Stimulated activated effector memory CD8-positive, alpha-beta T cell treated with anti-CD3 and anti-CD28 coated beads, Interleukin-12 subunit alpha, Interleukin-12 subunit beta, amount 100 ng/mL, for 72 hours (primary cell): ENCODE results near the gene BMPR1B.
A peak's percentile ranks its signal among the peaks of the same experiment; 100 is the strongest.

ENCODE experiments used
- ATAC-seq: fragments of 150-1000 bp; cut with Tn5 transposase; 2 replicates; pipeline ENCODE4 v1.10.0; 2021
- DNase-seq, 2 donors: peaks; one replicate each; pipeline ENCODE4 v3.0.0; 2021 to 2022; ENCODE audit warnings: low spot score in 2 of 2
- H3K27ac Mint-ChIP-seq: one replicate; pipeline ENCODE4 v1.8.0; 2022; ENCODE audit warnings: mild to moderate bottlenecking, mixed read lengths
- H3K36me3 Mint-ChIP-seq: one replicate; pipeline ENCODE4 v1.8.0; 2022; ENCODE audit warnings: mild to moderate bottlenecking, mixed read lengths
- H3K4me1 Mint-ChIP-seq: one replicate; pipeline ENCODE4 v1.8.0; 2022; ENCODE audit warnings: mixed read lengths
- H3K4me3 Mint-ChIP-seq: one replicate; pipeline ENCODE4 v1.8.0; 2022; ENCODE audit warnings: mild to moderate bottlenecking, mixed read lengths
- H3K9me3 Mint-ChIP-seq: one replicate; pipeline ENCODE4 v1.8.0; 2022; ENCODE audit warnings: mixed read lengths

The BMPR1B gene

DNA sequence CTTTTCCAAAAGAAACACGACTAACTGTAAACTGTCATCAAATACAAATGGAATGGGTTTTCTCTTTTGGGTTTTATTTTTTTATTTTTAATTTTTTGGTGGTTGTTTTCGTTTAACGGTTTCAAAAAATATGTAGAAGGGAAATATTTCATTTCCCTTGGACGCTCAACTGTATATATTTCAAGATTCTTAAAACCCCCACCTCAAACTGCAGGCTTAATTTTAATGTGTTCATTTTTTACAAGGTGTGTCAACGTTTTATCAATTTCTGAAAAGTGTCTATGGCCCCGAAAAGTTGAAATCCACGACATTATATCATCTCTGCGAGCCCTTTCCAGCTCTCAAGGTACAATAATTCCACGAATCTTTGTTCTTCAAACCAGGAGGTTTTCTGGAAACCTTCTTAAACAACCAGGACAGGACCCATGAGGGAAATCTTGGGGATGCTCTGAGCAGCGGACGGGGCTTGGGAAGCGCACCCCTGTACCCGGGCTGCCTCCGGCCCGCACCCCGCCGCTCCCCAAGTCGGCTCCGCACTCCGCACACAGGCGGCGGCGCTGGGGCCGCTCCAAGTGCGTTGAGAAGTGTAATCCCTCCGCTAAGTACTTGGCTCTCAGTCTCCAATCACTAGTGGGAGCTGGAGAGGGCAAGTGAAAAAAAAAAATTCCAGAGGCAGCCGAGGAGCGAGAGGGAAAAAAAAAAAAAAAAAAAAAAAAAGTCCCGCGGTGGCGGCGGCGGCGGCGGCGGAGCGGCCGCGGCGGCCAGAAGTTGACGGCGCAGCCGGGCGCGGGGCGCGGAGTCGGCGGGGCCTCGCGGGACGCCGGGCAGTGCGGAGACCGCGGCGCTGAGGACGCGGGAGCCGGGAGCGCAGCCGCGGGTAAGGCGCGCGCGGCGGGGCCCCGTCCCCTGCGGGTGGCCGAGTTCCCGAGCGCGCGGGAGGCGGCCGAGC, at the start of gene BMPR1B:
Gene BMPR1B, plus strand, starts transcription at position 764 of the 949 bp plus-strand sequence. CDS start 346,470 bp downstream, outside the sequence.
- no peak within 1 kb of the TSS for H3K27ac Mint-ChIP-seq
- H3K9me3 Mint-ChIP-seq: no peaks in the 10 kb centered on the region
- DNase-seq (no peak), ATAC-seq (peak; percentile 29)
- H3K36me3 Mint-ChIP-seq: no peaks in the 10 kb centered on the region
- H3K4me1 Mint-ChIP-seq: peaks cover 8% of the 10 kb centered on the region
- peak within 1 kb of the TSS; percentile 44 for H3K4me3 Mint-ChIP-seq

DNA sequence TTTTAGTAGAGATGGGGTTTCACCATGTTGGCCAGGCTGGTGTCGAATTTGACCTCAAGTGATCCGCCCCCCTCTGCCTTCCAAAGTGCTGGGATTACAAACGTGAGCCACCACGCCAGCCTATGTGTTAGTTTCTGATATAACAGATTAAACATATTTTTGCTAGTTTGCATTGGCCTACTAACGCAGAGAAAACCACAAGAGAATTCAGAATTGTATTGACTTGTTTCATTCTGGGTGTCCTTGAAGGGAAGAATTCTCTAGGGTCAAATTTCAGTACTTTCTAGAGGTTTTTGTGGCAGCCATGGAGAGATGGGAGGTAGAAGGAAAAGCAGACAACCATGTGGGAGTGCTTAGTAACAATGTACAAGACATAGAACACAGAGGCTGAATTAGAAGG, 46.1 kb upstream of the BMPR1B start:
- Mint-ChIP-seq H3K4me3 (no peak overlapping the region), H3K9me3 (peaks cover 3% of the 10 kb centered on the region), H3K27ac (no peak overlapping the region), H3K36me3 (no peaks in the 10 kb centered on the region), H3K4me1 (no peaks in the 10 kb centered on the region)
- no peak for ATAC-seq
- DNase-seq: no peak

DNA sequence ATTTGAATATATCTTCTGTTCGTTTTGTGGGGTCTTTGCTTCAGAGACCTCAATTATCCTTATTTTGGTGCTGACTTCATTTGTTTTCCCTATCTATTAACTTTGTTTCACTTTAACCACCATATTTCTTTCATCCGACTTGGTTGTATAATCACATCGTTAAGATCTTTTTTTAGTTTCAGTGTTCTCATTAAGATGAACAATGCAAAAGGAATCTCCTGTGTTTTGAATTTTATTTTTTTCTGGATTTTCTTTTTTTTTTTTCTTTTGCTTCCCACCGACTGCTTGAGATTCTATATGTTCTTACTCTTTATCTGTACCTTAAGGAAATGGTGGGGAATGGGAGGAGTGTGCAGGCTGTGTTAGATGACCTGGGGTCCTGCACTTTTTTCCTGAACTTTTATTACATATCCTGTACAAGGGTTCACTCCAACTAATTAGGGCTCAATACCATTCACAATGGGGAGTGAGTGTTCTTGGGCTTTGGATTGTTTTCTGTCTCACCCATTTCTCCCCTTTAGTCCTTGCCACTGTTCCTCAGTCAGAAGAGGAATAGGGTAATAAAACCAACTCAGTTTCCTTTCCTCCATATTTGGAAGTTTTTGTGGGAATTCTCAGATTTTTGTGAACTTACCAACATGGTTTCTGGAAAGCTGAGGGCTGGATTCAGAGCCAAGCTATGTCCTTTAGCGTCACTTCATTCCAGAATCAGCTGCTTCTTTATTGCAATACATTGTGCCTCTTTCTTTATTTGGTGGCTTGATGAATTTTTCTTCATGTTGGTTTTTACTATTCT, 43.2 kb upstream of the BMPR1B start:
- DNase-seq: no peak
- Mint-ChIP-seq H3K36me3 (no peaks in the 10 kb centered on the region), H3K9me3 (peaks cover 3% of the 10 kb centered on the region)

DNA sequence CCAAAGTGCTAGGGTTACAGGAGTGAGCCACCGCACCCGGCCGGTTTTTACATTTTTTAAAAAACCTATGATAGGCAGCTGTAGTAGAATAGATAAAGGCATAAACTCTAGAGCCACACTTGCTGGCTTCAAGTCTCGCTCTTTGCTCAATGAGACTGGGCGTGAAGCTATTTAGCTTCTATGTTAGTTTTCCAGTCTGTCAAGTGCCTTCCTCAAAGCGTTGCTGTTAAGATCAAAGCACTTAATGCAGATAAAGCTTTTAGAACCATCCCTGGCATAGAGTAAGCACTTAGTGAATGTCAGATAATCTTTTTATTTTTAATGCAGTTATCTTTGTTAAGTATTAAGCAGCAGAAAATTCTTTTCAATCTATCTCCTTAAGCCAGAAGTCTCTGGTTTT, 42.0 kb upstream of the BMPR1B start:
- peaks cover 3% of the 10 kb centered on the region for H3K9me3 Mint-ChIP-seq
- H3K27ac Mint-ChIP-seq: no peak overlapping the region
- no peaks in the 10 kb centered on the region for H3K4me1 Mint-ChIP-seq

More for the DNA sequence above, 43.2 kb upstream of the BMPR1B start:
- Mint-ChIP-seq H3K27ac (no peak overlapping the region), H3K4me3 (no peak overlapping the region), H3K4me1 (no peaks in the 10 kb centered on the region)
- no peak for ATAC-seq

DNA sequence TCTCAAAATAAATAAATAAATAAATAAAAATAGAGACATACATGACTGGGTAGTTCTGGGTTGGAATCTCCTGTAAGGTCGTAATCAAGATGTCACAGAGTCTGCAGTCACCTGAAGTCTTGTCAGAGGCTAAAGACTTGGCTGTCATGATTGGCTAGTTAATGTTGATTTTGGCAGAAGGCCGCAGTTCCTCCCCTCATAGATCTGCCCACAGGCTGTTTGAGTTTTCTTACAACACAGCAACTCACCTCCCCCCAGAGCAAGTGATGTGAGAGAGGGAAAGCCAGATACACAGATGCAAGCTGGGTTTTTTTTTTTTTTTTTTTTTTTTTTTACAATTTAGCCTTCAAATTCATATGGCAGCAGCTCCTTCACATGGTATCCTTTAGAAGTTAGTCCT, 36.4 kb upstream of the BMPR1B start:
- DNase-seq (no peak), ATAC-seq (no peak)
- no peak overlapping the region for H3K4me3 Mint-ChIP-seq
- peaks cover 3% of the 10 kb centered on the region for H3K9me3 Mint-ChIP-seq
- no peak overlapping the region for H3K27ac Mint-ChIP-seq
- no peaks in the 10 kb centered on the region for H3K36me3 Mint-ChIP-seq
- no peaks in the 10 kb centered on the region for H3K4me1 Mint-ChIP-seq

More for the DNA sequence above, 42.0 kb upstream of the BMPR1B start:
- Mint-ChIP-seq H3K4me3 (no peak overlapping the region), H3K36me3 (no peaks in the 10 kb centered on the region)
- no peak for DNase-seq
- ATAC-seq: no peak

DNA sequence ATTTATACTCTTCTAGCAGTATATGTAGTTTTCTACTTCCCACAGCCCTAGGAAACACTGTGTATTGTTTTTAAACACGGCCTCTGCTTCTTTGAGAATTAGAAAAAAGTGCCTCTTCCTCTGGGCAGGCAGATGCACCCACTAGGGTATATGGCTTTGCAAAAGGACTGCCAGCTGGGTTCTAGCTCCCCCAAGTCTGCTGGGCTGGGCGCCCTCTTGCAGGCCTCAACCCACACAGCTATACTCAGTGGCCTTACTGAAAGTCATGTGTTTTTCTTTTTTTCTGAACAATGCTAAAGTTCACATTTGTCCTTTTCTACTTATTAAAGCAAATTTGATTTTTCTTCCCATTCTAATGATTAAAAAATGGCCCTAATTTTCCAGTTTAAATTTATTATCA, 35.5 kb upstream of the BMPR1B start:
- no peak for ATAC-seq
- no peak overlapping the region for H3K4me3 Mint-ChIP-seq
- H3K27ac Mint-ChIP-seq: no peak overlapping the region
- H3K36me3 Mint-ChIP-seq: no peaks in the 10 kb centered on the region
- no peak for DNase-seq
- no peaks in the 10 kb centered on the region for H3K4me1 Mint-ChIP-seq
- H3K9me3 Mint-ChIP-seq: peaks cover 5% of the 10 kb centered on the region

DNA sequence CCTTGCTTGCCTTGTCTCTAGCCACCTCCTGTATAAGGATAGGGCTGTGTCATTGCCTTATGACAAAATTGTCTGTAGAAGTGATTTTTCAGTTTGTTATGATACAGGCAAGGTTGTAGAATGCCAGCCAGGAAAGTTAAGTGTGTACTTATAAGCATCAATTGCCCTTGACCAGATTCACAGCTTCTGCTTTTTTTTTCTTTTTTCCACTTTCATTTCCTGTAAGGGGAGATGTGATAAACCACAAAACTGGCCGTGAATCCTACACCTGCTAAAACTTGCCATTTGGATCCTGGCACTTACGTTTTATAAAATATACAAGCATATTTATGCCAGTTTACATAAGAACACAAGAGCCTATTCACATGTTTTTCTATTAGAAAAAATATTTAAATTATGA, 35.0 kb upstream of the BMPR1B start:
- Mint-ChIP-seq H3K27ac (no peak overlapping the region), H3K9me3 (peaks cover 5% of the 10 kb centered on the region), H3K4me3 (no peak overlapping the region), H3K4me1 (no peaks in the 10 kb centered on the region), H3K36me3 (no peaks in the 10 kb centered on the region)
- ATAC-seq: no peak
- no peak for DNase-seq

DNA sequence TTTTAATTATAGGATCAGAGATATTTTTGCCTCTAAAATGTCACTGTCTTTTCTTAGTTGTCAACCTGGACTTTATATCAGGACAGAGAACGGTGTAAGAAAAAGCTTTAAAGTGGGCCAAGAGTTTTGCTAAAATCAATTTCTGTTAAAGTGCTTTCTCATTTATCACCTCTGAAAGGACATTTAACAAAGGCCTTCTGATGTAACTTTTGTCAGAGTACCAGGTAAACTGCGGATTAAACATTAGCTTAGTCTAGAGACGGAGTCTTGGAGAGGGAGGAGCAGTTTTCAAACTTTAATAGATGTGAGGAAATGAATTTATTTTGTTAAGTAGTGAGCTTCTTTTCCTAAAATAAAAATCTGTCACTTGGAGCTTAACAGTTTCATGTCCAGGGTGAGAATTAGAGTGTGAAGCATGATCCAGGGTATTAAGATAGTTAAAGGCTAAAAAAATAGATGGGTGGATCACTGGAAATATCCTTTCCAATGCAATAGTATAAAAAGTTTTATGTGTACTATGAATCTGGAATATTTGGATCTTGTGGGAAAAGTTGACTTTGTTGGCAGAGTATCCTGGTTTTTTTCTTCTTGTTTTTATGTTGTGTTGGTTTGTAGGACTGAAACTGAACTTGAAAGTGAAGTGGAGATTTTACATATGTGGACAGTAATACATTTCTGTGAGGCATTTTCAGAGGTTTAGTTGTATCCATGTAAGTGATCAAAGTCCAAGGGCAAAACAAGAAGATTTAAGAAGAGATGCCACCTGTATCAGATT, 33.6 kb upstream of the BMPR1B start:
- ATAC-seq: no peak
- Mint-ChIP-seq H3K4me3 (no peak overlapping the region), H3K4me1 (no peaks in the 10 kb centered on the region), H3K9me3 (peaks cover 2% of the 10 kb centered on the region), H3K36me3 (no peaks in the 10 kb centered on the region), H3K27ac (no peak overlapping the region)
- DNase-seq: no peak

DNA sequence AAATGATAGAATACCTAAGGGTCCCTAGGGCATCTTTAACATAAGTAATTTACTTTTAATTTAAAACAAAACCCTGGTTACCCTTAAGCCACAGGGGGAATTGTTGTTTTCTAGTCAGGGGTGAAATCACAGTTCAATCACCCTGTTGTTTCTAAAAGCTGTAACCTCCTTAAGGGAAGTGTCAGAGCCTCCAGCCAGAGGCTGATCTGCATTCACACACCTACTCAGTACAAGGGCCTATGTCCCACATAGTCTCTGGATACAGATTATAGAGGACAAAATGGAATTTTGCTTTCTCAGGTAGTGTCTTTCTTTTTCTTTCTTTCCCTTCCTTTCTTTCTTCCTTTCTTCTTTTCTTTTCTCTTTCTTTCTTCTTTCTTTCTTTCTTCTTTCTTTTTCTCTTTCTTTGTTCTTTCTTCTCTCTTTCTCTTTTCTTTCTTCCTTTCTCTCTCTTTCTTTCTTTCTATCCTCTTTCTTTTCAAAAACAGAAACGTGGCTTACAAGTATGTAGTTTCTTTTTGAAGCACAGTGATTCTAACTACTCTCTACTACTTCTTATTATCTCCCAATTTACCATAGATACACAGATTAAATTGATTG, 31.1 kb upstream of the BMPR1B start:
- Mint-ChIP-seq H3K4me3 (no peak overlapping the region), H3K4me1 (no peaks in the 10 kb centered on the region), H3K27ac (no peak overlapping the region), H3K9me3 (peaks cover 2% of the 10 kb centered on the region), H3K36me3 (no peaks in the 10 kb centered on the region)
- no peak for ATAC-seq
- no peak for DNase-seq

DNA sequence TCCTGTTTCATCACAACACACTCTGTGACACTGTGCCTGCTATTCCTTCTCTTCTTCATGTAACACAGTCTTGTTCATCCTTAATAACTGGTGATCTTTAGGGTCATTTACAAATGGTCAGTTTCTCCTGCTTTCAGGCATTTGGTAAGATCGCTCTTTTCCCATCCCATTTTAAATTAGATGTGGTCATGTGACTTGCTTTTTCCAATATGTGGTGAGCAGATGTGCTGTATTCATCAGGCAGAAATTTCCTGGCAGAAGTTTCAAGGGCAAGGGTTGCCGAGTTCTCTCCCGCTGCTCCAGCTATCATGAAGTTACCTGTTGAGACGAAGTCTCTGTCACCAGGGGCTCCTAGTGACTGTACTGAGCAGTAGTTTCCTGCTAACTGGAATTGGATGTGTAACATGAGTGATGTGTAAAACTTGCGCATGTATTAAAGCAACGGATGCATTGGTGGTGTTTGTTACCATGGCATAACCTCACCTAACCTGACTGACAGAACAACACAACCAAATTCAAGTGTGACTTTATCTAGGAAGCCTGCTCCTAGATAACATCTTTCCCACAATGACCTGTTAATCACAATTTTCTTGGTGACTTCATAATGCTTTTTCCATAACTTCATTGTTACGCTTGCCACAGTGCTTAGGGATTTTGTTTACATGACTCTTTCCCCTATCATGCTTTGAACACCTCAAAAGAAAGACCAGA, 29.5 kb upstream of the BMPR1B start:
- H3K27ac Mint-ChIP-seq: no peak overlapping the region
- peaks cover 2% of the 10 kb centered on the region for H3K9me3 Mint-ChIP-seq
- no peaks in the 10 kb centered on the region for H3K4me1 Mint-ChIP-seq
- no peaks in the 10 kb centered on the region for H3K36me3 Mint-ChIP-seq
- no peak overlapping the region for H3K4me3 Mint-ChIP-seq
- DNase-seq (no peak), ATAC-seq (no peak)

DNA sequence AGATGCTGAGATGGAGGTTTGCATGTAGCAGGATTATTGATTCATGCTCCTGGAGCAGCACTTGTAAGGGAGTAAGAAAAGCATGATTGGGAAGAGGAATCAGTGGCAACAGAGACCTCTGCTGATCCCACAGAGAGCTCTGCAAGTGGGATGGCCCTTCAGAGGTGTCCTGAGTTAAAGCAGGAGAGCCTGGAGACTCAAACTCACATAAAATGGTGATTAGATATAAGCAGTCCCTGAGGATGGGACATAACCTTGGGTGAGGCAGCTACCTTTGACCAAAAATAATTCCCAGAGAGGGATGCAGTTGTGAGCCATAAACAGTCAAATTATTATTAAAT, 25.4 kb upstream of the BMPR1B start:
- Mint-ChIP-seq H3K9me3 (no peaks in the 10 kb centered on the region), H3K4me1 (no peaks in the 10 kb centered on the region), H3K27ac (no peak overlapping the region), H3K36me3 (no peaks in the 10 kb centered on the region), H3K4me3 (no peak overlapping the region)
- DNase-seq (no peak), ATAC-seq (no peak)

DNA sequence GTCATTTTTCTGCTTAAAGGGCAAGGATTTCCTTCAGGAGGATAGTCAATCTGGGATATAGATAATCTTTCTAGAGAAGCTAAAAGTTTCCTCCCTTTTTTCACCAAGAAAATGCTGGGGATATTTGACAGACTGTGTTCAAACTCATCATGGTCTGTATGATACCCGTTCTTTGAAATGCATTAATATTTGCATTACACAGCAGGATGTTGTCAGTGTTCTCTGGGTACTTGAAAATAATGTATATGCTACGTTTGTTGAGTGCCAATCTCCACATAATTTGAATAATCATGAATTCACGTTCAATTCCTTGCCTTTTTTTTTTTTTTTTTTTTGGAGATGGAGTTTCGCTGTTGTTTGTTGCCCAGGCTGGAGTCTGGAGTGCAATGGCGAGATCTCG, 18.0 kb upstream of the BMPR1B start:
- Mint-ChIP-seq H3K4me1 (no peaks in the 10 kb centered on the region), H3K27ac (no peak overlapping the region), H3K9me3 (no peaks in the 10 kb centered on the region), H3K4me3 (no peak overlapping the region), H3K36me3 (no peaks in the 10 kb centered on the region)
- DNase-seq (no peak), ATAC-seq (no peak)

DNA sequence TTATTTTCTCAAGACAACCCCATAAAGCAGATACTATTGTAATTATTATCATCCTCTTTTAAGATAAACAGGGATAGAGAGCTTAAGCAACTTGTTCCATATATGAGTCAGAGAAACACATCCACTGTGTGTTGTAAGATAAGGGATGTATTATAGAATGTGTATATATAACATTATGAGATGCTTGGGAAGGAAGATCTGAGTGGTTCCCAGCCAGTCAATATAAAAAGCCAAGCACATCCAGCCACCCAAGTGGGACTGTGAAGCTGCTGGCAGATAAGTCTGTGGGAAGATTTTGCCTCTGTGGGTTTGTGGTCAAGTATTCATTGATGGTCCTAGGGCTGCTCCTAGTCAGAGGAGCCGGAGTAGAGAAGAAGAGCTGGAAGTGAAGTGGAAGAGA, 16.5 kb upstream of the BMPR1B start:
- no peaks in the 10 kb centered on the region for H3K4me1 Mint-ChIP-seq
- H3K27ac Mint-ChIP-seq: no peak overlapping the region
- no peaks in the 10 kb centered on the region for H3K36me3 Mint-ChIP-seq
- DNase-seq (no peak), ATAC-seq (no peak)
- no peak overlapping the region for H3K4me3 Mint-ChIP-seq
- H3K9me3 Mint-ChIP-seq: no peaks in the 10 kb centered on the region

DNA sequence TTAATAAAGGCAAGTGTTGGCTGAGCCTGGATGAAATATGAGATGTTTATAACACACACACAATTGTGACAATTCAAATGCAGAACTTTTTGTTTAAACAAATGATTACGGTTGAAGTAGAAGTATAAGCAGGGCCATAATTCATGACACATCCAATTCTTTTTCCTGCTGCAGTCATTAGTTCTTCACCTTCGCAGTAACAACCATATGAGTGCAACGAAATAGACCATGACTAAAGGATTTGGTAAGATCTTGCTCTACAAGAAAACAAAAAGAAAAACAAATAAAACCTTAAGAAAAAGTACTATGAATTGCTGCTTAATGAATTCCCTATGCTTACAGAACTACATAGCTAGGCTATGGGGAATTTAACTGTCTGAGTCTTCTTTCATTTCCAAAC, 13.9 kb upstream of the BMPR1B start:
- ATAC-seq: no peak
- H3K36me3 Mint-ChIP-seq: no peaks in the 10 kb centered on the region
- no peaks in the 10 kb centered on the region for H3K9me3 Mint-ChIP-seq
- H3K4me1 Mint-ChIP-seq: no peaks in the 10 kb centered on the region
- no peak overlapping the region for H3K4me3 Mint-ChIP-seq
- DNase-seq: no peak
- H3K27ac Mint-ChIP-seq: no peak overlapping the region
